Measurements from ENCODE around the gene ZNF532. TPM values are rescaled to one million over a fixed set of nuclear protein-coding genes. Genes with fewer than 3 reads are reported as not detected.

The ZNF532 gene
- total RNA-seq, 6 experiments from 2014 or later: 43.1 to 56.6 (median 50.1) TPM

- H3K27ac Mint-ChIP-seq: peak overlapping the region; percentile 67
- peak overlapping the region; percentile 82 for H3K4me3 Mint-ChIP-seq
- H3K4me1 Mint-ChIP-seq (ENCODE audit: low read depth): peaks cover 87% of the 10 kb centered on the region
- TF ChIP-seq, protein P1, sequence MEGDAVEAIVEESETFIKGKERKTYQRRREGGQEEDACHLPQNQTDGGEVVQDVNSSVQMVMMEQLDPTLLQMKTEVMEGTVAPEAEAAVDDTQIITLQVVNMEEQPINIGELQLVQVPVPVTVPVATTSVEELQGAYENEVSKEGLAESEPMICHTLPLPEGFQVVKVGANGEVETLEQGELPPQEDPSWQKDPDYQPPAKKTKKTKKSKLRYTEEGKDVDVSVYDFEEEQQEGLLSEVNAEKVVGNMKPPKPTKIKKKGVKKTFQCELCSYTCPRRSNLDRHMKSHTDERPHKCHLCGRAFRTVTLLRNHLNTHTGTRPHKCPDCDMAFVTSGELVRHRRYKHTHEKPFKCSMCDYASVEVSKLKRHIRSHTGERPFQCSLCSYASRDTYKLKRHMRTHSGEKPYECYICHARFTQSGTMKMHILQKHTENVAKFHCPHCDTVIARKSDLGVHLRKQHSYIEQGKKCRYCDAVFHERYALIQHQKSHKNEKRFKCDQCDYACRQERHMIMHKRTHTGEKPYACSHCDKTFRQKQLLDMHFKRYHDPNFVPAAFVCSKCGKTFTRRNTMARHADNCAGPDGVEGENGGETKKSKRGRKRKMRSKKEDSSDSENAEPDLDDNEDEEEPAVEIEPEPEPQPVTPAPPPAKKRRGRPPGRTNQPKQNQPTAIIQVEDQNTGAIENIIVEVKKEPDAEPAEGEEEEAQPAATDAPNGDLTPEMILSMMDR (IDR thresholded peaks at IDR 0.05): no peak
- DNase-seq: no peak
- peaks cover 11% of the 10 kb centered on the region; the same call in 1 of the 2 replicates for H3K36me3 Mint-ChIP-seq (ENCODE audit: low read depth)
- H3K9me3 Mint-ChIP-seq: no peaks in the 10 kb centered on the region
- no peaks in the 10 kb centered on the region for H3K27me3 Mint-ChIP-seq (ENCODE audit: insufficient read depth)
Measured at GRCh38 chr18:58860747-58861231, 3.9 kb upstream of the ZNF532 start.

DNA sequence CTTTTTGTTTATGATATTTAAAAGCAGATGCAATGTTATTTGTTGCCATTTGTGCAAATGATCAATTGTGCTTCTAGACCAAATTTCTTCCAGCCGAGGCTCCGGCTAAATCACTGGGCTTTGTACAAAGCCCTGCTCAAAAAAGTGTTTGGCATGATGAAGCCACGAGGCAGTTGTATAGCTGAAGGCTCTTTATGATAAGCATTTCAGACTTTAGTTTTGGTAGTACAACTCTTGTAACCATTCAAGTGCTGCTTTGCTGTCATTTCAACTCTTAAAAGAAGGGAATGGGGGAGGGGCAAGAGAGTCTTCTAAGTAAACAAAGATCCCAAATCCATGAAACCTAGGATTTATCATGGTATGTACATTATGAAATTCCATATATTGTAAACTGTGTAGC is 3.3 kb upstream of the ZNF532 start:
- Mint-ChIP-seq H3K4me1 (ENCODE audit: low read depth) (peaks cover 91% of the 10 kb centered on the region), H3K36me3 (ENCODE audit: low read depth) (peaks cover 16% of the 10 kb centered on the region; the same call in 1 of the 2 replicates), H3K9me3 (no peaks in the 10 kb centered on the region), H3K4me3 (peak overlapping the region; percentile 82; the same call in 1 of the 2 replicates), H3K27me3 (ENCODE audit: insufficient read depth) (no peaks in the 10 kb centered on the region), H3K27ac (peak overlapping the region; percentile 61; the same call in 1 of the 2 replicates)
- DNase-seq: no peak
- TF ChIP-seq, protein P1 (IDR thresholded peaks at IDR 0.05): no peak

GRCh38 chr18:58861861-58862301 is 2.8 kb upstream of the ZNF532 start:
- TF ChIP-seq, protein P1 (IDR thresholded peaks at IDR 0.05): no peak
- Mint-ChIP-seq H3K27me3 (ENCODE audit: insufficient read depth) (no peaks in the 10 kb centered on the region), H3K4me3 (peak overlapping the region; percentile 82; the same call in 1 of the 2 replicates), H3K4me1 (ENCODE audit: low read depth) (peaks cover 91% of the 10 kb centered on the region), H3K9me3 (no peaks in the 10 kb centered on the region), H3K27ac (peak overlapping the region; percentile 94; the same call in 1 of the 2 replicates), H3K36me3 (ENCODE audit: low read depth) (peaks cover 19% of the 10 kb centered on the region; the same call in 1 of the 2 replicates)
- no peak for DNase-seq

DNA sequence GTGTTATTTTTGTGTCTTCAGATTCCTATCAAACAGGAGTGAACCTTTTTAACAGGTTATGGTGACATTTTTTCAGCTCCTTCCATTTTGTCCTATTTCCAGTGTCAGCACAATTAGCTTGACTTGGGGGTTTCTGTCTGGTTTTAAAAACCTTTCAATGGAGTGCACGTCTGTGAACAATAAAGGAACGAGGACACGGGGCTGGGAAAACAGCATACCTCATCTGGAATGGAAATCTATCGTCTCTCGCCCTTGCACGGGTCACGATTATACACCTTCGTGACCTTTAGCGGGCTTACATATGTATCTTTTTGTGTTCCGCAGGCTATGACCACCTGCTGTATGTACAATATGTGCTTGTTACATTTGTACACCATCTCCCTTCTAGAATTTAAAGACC is 2.3 kb upstream of the ZNF532 start:
- Mint-ChIP-seq H3K36me3 (ENCODE audit: low read depth) (peaks cover 19% of the 10 kb centered on the region), H3K27me3 (ENCODE audit: insufficient read depth) (no peaks in the 10 kb centered on the region), H3K27ac (peak overlapping the region; percentile 94), H3K9me3 (no peaks in the 10 kb centered on the region), H3K4me1 (ENCODE audit: low read depth) (peaks cover 91% of the 10 kb centered on the region), H3K4me3 (peak overlapping the region; percentile 85)
- no peak for DNase-seq
- TF ChIP-seq, protein P1 (IDR thresholded peaks at IDR 0.05): no peak

DNA sequence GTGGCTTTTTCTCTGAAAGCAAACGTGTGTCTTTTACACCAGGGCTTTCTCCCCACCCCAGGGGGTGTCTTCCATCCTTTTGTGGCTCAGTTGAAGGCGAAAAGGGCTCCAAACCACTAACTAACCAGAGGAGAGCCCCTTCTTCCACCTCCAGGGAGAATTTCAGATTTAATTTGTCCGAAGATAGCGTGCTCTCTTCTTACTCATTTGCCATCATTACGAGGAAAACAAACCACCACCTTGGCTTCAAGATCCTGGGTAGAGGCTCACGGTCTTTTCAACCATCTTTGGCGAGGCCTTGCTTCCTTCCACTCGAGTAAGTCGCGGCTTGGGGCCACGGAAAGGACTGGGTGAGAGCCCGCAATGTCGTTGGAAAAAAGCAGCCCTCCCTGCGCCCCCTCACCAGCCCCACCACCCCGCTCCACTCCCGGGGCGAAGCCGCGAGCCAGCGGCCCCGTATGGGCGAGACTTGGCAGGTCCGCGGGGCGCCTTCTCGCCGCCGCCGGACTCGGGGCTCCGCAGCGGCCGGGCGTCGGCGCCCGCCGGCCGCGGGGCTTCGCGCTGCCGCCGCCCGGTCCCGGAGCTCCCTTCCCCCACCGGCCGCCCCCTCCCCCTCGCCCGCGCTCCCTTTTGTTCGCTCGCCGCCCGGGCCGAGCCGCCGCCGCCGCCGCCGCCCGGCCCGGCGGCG is 1.7 kb upstream of the ZNF532 start:
- TF ChIP-seq, protein P1 (IDR thresholded peaks at IDR 0.05): no peak
- H3K36me3 Mint-ChIP-seq (ENCODE audit: low read depth): peaks cover 26% of the 10 kb centered on the region
- DNase-seq: no peak
- peaks cover 91% of the 10 kb centered on the region for H3K4me1 Mint-ChIP-seq (ENCODE audit: low read depth)
- H3K27ac Mint-ChIP-seq: peak overlapping the region; percentile 94
- peak overlapping the region; percentile 85 for H3K4me3 Mint-ChIP-seq
- no peaks in the 10 kb centered on the region for H3K27me3 Mint-ChIP-seq (ENCODE audit: insufficient read depth)
- no peaks in the 10 kb centered on the region for H3K9me3 Mint-ChIP-seq
